ENCODE data around the gene AMHR2. TPM values are rescaled to one million over a fixed set of nuclear protein-coding genes. Genes with fewer than 3 reads are reported as not detected.

Gene AMHR2
- total and polyA plus RNA-seq, 2 experiments from 2014 or later: 0.24 TPM; not detected in 1

DNA sequence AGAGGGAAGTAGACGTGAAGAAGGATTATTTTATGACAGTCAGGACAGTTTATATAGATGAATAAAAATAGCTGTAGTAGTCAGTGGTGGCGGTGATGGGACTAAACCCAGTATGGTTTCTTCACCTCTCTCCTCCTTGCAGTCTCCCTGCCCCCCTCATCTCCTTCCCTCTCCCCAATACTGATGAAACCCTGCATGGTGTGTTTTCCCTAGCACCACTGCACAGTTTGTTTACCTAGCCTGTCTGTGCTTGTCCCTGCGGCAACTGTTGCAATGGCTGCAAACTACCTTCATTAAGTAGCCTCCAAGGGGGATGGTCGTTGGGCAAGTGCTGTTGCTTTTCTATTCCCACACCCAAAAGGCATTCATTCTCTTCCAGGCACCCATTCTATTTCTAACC is 43.0 kb downstream of the AMHR2 start:
- no peak for TF ChIP-seq CTCF (conservative IDR thresholded peaks at IDR 0.05; ENCODE audit: low read depth in 2 of 2)
- TF ChIP-seq POLR2AphosphoS5 (IDR thresholded peaks at IDR 0.05; ENCODE audit: low read depth): no peak
- TF ChIP-seq, protein P1, sequence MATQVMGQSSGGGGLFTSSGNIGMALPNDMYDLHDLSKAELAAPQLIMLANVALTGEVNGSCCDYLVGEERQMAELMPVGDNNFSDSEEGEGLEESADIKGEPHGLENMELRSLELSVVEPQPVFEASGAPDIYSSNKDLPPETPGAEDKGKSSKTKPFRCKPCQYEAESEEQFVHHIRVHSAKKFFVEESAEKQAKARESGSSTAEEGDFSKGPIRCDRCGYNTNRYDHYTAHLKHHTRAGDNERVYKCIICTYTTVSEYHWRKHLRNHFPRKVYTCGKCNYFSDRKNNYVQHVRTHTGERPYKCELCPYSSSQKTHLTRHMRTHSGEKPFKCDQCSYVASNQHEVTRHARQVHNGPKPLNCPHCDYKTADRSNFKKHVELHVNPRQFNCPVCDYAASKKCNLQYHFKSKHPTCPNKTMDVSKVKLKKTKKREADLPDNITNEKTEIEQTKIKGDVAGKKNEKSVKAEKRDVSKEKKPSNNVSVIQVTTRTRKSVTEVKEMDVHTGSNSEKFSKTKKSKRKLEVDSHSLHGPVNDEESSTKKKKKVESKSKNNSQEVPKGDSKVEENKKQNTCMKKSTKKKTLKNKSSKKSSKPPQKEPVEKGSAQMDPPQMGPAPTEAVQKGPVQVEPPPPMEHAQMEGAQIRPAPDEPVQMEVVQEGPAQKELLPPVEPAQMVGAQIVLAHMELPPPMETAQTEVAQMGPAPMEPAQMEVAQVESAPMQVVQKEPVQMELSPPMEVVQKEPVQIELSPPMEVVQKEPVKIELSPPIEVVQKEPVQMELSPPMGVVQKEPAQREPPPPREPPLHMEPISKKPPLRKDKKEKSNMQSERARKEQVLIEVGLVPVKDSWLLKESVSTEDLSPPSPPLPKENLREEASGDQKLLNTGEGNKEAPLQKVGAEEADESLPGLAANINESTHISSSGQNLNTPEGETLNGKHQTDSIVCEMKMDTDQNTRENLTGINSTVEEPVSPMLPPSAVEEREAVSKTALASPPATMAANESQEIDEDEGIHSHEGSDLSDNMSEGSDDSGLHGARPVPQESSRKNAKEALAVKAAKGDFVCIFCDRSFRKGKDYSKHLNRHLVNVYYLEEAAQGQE (IDR thresholded peaks at IDR 0.05; ENCODE audit: unreplicated experiment): no peak
- TF ChIP-seq ETS1 (IDR thresholded peaks at IDR 0.05): no peak
- TF ChIP-seq NANOG (IDR thresholded peaks at IDR 0.05; ENCODE audit: borderline replicate concordance): no peak
- no peak for TF ChIP-seq STAT1 (IDR thresholded peaks at IDR 0.05; ENCODE audit: unreplicated experiment)
- TF ChIP-seq JUNB (IDR thresholded peaks at IDR 0.05; ENCODE audit: unreplicated experiment): no peak
- no peak for TF ChIP-seq CREB1 (CRISPR knock-in tag; IDR thresholded peaks at IDR 0.05; ENCODE audit: low read depth)
- no peak for TF ChIP-seq EZH2 (IDR thresholded peaks at IDR 0.05; ENCODE audit: low read depth, unreplicated experiment)
- no peak for TF ChIP-seq EZH2phosphoT487 (IDR thresholded peaks at IDR 0.05; ENCODE audit: unreplicated experiment)
- TF ChIP-seq ZNF114 (CRISPR knock-in tag; IDR thresholded peaks at IDR 0.05): no peak
- no peak for TF ChIP-seq ZNF331 (CRISPR knock-in tag; IDR thresholded peaks at IDR 0.05; ENCODE audit: low read depth)
- Mint-ChIP-seq H3K27me3 (ENCODE audit: insufficient read depth, low read depth, poor library complexity) (no peaks in the 10 kb centered on the region), H3K9me3 (no peaks in the 10 kb centered on the region), H3K27ac (no peak overlapping the region), H3K4me3 (no peak overlapping the region), H3K4me1 (peaks cover 37% of the 10 kb centered on the region), H3K36me3 (ENCODE audit: low read depth) (peaks cover 100% of the 10 kb centered on the region)
- no peak overlapping the region for H3K4me3 ChIP-seq
- no peak overlapping the region for H3K4me2 ChIP-seq
- H3K27ac ChIP-seq (ENCODE audit: low read depth): peak overlapping the region; percentile 24; the same call in 1 of the 2 replicates
- ATAC-seq (no peak), DNase-seq (ENCODE audit: low spot score) (no peak)
- H3K27me3 ChIP-seq (ENCODE audit: insufficient read depth): no peaks in the 10 kb centered on the region
- H4K20me1 ChIP-seq (replicated peaks; ENCODE audit: insufficient read depth): peaks cover 85% of the 10 kb centered on the region
- peaks cover 93% of the 10 kb centered on the region for H3K36me3 ChIP-seq (ENCODE audit: insufficient read depth)
- peaks cover 79% of the 10 kb centered on the region for H3K79me2 ChIP-seq (replicated peaks; ENCODE audit: insufficient read depth)
- H3F3A ChIP-seq (replicated peaks; ENCODE audit: low read depth): peaks cover 63% of the 10 kb centered on the region
- peaks cover 11% of the 10 kb centered on the region; the same call in 1 of the 2 replicates for H3K4me1 ChIP-seq (ENCODE audit: insufficient read depth)
- H2AFZ ChIP-seq: no peak overlapping the region
- no peaks in the 10 kb centered on the region for H3K9me2 ChIP-seq (ENCODE audit: insufficient read depth)
